GM19452 (cell line): ENCODE data around the gene SLC12A8.

Experiments
- ATAC-seq: cut with Tn5 transposase; IDR thresholded peaks from one replicate; pipeline ENCODE4 v1.9.1; 2021; ENCODE audit not compliant: unreplicated experiment

The SLC12A8 gene

DNA sequence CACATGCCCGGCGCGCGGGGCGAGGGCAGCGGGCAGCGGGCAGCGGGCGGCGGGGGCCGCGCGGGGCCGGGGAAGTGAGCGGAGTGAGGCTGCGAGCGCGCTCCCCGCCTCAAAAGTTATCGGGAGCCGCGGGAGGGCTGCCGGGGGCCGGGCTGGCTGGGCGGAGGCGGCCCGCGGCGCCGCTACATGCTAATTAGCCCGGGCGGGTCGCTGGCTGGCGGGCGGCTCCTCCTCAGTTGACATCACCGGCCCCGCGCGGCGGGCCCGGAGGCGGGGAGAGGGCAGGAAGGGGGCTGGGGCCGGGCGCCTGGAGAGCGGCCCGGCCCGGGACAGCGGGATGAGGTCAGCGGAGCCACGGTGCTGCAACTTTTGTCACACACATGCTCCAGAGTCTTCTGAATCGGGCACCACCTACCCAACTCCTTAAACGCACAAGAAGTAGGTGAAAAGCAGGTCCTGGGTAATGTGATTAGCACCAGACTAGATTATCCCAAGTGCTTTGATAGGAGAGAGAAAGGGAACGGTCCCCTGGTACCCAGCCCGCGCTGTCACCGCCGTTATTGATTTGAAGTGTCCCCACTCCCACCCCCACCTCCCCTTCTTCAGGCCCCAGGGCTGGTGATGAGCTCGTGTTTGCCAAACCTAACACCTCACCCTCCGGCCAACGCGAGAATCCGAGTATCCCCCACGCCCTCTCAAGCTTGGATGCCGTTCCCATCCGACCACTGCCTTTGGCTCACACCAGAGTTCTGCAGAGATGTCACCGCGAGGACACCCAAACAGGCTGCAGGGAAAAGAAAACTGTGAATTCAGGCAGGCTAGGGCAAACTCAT, 156.4 kb downstream of the SLC12A8 start, which contains the start of gene HEG1:
Gene HEG1 (minus strand): TSS at position 85 of the 833 bp plus-strand sequence. CDS start 107 bp downstream, outside the sequence.
- ATAC-seq, result peak; percentile 49

DNA sequence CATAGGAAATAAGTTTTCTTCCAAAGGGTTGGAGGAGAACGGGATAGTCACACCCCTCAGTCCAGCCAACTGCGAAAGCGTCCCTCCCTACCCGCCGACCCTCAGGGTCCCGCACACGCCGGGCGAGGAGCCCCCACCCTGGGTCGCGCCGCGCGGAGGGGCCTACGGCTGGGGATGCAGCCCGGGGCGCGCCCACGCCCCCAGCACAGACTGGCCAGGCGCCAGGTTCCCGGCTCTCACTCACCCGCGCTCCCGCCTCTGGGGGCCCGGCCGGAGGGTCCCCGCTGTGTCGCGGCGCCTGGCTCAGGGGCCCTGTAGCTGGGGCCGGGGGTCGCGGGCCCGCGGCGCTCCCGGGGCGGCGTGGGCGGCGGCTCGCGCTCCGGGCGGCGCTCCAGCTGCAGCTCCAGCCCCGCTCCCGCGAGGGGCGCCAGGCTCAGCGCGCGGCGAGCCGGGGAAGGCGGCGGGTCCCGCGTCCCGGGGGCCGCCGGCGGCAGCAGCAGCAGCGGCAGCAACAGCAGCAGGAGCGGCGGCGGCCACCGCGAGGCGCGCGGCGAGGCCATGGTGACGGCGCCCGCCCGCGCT, 157.1 kb downstream of the SLC12A8 start:
- ATAC-seq, result peak; percentile 23

DNA sequence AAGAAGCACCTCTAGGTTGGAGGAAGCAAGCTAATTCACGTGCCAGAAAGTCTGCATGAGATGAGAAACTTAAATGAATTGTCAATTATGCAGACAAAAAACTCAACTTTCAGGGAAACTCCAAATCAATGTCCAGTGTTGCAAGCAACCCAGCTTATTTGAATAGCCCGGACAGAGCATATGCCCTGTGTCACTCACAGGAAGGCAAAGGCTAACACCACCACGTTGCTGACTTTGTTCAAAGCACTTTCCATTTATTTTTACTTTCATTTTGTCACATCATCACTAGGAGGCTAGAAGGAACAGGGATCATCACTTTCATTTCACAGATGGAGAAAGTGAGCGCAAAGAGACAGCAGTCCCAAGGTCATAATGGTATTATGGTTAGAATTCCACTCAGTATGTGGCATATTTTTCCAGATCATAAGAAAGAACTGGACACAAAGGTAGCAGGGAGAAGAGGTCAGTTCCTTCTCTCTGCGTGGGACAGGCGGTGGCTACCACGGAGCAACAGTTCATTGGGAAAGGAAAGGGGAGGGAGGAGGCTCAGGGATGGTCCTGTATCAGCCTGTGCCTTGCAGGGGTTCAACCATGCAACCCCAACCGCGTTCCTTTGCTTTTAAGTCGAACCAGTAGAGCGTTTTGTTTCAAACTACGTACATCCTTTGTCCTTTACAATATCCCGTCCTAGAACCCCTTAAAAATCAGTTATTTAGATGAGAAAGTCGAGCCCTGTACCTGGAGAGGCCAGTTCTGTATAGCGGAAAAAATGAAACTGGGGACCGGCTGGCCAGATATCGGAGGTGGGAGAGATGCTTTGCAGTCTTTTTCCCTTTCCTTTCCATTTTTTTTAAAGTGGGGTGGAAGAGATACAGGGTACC, 157.9 kb downstream of the SLC12A8 start:
- peak; percentile 40 for ATAC-seq

DNA sequence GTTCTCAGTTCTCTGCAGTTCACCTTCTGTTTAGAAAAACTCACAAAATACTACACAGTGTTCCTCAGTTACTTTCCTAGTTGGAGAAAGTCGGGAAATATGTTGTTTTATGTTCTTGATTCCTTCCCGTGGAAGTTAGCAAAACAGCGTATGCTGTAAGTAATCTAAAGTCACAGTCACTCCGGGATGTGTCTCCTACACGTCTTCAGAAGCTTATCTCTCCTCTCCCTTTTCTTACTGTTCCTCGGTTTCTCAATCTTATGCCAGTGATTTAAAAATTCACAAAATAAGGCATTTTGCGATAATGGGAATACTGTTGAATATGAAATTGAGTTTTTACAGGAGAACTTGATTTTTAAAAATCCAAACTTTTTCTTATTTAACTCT, 158.5 kb downstream of the SLC12A8 start:
- no peak for ATAC-seq

DNA sequence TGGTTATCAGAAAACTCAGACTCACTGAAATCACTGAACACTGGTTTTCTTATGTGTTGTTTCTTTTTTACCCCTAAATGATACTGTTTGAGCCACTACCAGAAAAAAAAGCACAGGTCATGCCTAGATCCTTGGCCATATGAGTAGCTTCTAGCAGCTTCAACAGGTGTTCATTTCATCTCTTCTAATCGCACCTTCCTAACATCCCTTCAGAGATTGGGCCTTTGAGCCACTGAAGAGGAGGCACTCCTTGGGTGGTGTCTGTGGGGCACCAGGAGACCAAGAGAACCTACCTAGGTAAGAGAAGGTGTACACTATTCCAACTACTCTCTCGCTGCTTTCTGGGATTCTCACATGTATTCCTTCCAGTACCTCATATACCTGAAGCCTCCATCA, 159.2 kb downstream of the SLC12A8 start:
- ATAC-seq, result no peak

GRCh38 chr3:125052624-125053303, 159.8 kb downstream of the SLC12A8 start:
- ATAC-seq, result no peak

DNA sequence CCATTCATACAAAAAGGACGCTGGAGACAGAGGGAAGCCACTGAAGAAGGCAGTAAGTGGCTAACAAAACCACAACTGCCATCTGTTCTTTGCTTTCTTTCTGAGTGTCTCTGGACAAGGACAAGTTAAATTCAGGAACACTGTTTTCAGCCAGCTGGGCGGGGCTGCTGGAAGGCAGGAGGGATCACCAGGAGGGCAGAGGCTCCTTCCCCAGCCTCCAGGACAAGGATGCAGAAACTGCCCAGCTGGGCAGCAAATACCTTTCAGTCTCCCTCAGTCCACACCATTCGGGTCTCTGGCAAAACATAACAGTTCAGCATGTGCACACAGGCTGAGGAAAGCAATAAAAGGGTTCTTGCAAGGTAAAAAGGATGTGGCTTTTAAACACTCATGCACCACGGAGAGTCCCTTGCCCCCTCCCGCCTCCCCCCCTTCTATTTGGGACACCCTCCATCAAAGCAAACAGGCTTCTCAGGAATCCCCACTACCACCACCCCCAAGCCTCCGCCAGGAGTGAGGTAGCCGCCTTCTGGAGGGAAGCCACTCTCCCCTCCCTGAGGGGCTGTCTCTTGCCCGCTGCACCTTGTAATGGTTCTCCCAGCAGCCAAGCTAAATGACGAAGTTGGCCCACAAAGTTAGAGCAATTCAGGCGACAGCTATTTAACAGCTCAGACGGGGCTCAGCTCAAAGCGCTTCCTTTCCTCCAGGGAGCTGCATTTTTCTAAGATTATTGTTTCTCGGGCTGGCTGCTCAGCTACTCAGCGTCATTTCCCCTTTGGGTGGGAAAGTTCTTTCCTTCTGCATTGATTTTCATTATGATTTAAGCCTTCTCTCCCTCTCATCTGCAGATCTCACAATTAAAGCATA, 160.6 kb downstream of the SLC12A8 start:
- ATAC-seq, result no peak

DNA sequence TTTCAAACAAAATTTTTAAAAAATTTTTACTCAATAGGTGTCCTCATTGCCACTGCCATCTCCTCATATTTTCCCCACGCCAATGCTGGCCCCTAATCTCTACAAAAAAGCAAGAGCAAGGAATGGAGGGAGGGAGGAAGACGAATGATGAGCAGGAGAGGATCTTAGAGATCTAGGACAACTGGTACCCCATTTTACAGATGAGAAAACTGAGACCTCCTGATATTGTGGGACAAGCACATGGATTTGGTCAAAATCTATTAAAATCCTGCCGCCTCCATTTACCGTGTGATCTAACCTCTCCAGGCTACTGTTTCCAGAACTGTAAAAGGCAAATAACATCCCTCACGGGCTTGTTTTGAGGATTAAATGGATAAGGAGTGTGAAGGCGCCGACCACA, 161.3 kb downstream of the SLC12A8 start:
- ATAC-seq, result no peak

- ATAC-seq, result no peak
Observed at GRCh38 chr3:125050488-125051090, 162.0 kb downstream of the SLC12A8 start.

DNA sequence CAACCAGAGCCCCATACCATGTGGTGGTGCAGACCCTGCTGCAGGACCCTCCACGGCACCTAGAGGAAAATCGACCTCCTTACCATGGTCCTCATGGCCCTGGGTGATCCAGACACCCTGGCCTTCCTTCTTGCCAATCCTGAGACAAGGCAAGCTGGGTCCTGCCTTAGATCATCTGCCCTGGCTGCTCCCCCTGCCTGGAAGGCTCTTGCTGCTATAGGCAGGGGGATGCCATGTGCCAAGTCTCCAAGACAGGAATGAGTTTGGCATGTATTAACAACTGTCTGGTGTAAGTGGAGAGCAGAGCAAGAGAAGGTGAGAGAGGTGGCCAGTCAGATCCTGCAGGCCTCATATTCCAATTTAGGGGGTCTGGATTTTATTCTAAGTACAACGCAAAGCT, 164.3 kb downstream of the SLC12A8 start:
- no peak for ATAC-seq

DNA sequence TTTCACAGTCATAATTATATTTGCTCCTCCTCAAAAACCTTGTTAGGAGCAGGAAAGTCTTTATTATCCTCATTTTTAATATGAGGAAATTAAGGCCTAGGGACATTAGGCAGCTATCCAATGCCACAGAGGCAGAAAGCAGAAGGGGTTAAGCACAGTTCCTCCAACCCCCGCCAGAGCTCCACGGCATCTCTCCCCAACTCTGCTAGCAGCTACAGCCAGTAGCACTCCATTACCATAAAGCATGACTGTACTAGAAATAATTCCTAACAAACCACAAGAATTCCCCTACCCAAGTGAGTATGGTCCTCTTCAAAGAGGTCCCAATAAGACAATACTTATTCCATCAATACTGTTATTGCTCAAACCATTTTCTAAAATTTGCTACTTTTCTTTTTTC, 166.6 kb downstream of the SLC12A8 start:
- ATAC-seq, result no peak

DNA sequence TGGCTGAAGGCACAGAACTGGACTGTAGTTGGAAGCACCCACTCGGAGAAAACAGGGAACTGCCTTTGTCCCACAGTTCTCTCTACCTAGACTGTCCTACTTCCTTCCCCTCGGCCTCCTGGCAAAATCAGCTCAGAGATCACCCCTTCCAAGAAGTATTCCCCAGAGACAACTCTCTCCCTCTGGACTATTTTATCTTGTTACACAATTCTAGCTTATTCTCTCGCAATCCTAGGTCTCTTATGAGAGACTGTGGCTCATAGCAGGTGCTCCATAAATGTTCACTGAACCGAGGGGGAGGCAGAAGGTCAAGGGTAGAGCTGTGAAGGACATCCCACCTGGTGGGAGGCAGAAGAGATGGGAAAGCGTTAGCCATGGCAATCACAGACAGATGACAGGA, 167.4 kb downstream of the SLC12A8 start:
- no peak for ATAC-seq

DNA sequence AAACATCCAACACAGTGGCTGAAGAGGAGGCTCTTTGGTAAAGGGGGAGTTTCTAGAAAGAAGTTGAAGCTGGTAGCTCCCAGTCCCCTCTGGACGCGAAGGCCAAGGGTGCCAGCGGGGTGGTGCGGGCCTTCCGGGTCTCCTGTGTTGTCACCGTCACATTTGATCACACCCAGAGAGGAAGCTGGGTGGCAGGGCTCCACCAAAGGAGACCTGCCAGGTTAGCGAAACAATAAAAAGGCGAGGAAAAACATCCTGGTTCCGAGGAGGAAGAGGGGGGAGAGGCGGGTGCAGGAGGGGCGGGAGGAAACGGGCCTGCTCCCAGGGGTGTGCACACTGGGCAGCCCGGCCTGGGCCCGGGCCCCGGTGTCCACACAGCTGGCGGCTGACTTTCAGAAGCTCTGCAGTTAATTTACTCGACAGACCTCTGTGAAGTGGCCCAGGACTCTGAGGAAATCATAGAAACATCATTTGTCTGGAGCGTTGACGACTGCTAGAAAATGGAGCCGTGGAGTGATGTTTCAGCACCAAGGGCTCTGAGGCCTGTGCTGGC, 168.9 kb downstream of the SLC12A8 start:
- ATAC-seq, result no peak

DNA sequence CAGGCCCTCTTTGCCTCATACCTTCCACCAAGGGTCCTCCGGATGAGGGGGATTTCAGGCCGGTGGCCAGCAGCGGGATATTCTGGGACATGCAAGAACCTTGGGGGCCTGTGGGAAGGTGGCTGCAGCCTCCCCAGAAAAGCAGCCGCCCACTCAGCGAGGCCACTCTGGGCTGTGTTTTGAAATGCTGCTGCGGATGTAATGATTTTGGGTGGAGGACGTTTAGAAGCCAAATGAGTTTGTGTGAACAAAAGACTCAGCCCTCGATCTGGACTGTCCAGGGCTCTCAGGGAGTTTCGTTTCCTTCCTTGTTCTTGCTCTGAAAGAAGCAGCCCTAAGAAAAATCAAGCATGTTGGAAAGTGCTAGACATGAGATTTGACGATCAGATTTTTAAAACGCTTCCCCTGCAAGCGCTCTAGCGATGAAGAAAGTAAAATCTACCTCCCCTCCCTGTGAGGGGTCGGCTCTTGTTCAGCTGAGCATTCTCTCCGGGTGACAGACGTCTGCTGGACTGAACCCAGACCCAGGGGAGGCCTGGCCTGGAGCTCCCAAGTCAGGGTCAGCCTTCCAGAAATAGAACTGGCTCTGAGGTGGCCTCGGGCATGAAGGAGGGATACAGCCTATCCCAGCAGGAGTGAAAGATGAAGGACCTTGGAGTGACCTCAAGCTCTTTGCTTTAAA, 169.7 kb downstream of the SLC12A8 start:
- no peak for ATAC-seq

GRCh38 chr3:125039131-125040100, 173.1 kb downstream of the SLC12A8 start:
- ATAC-seq, result no peak

- ATAC-seq, result no peak
Observed at GRCh38 chr3:125037498-125038150, 174.9 kb downstream of the SLC12A8 start.

GRCh38 chr3:125035217-125035616, 177.3 kb downstream of the SLC12A8 start:
- peak; percentile 82 for ATAC-seq
